KOPT-K1 (cell line): ENCODE measurements around the gene RASD1.

ENCODE experiments used
- H3K27ac ChIP-seq: fragments of 200-600 bp; sonication (generic); 2 replicates; pipeline ENCODE4 v1.5.1; 2016; ENCODE audit warnings: antibody characterized with exemption, mild to moderate bottlenecking, low read depth, low read length; ENCODE audit not compliant: poor library complexity, severe bottlenecking
- H3K36me3 ChIP-seq: fragments of 200-600 bp; sonication (generic); 2 replicates; pipeline ENCODE4 v1.5.1; 2017; ENCODE audit warnings: antibody characterized with exemption, mild to moderate bottlenecking, low read length, moderate library complexity; ENCODE audit not compliant: insufficient read depth
- H3K9me3 ChIP-seq: fragments of 200-600 bp; sonication (generic); 2 replicates; pipeline ENCODE4 v1.5.1; 2017; ENCODE audit warnings: antibody characterized with exemption, low read length, mild to moderate bottlenecking; ENCODE audit not compliant: insufficient read depth, poor library complexity, severe bottlenecking

The RASD1 gene

DNA sequence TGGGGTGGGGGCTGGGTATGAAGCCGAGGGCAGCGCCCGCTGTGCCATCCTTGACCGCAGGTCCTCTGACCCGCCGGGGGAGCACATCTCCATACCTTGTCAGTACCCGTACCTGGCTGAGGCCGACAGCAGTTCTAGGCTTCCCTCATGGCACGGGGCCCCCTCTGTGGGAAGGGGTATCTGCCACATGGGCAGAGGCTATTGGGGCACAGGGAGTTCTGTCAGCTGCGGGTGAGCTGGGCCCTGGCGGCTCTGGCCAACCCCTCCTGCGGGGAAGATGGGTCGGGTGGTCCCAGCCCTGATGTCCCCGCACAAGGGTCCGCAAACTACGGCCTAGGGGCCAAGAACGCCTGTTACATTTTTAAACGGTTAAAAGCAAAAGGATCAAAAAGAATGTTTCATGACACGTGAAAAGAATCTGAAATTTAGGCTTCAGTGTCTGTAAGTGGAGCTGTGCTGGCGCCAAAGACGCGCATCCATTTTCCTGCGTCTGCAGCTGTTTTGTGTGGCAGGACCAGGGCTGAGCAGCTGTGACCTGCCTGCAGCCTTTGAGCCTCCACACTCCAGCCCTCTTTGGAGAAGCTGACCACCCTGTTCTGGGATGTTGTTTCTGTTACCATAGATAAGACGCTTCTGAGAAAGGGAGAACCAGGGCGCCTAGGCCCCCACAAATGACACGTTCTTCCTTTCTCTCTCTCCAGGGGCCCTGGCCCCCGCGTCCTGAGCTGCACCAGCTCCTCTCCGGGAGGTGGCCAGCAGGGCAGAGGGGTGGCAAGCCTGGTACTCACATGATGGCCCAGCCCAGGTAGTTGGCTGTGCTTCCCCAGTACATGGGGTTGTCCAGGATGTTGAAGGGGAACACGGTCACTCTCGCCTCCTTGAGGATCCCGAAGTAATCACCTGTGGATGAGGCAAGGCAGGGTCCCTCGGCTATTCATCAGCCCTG is 12.7 kb upstream of the RASD1 start:
- H3K36me3 ChIP-seq = no peaks in the 10 kb centered on the region
- H3K9me3 ChIP-seq = no peaks in the 10 kb centered on the region
- H3K27ac ChIP-seq = no peak overlapping the region

DNA sequence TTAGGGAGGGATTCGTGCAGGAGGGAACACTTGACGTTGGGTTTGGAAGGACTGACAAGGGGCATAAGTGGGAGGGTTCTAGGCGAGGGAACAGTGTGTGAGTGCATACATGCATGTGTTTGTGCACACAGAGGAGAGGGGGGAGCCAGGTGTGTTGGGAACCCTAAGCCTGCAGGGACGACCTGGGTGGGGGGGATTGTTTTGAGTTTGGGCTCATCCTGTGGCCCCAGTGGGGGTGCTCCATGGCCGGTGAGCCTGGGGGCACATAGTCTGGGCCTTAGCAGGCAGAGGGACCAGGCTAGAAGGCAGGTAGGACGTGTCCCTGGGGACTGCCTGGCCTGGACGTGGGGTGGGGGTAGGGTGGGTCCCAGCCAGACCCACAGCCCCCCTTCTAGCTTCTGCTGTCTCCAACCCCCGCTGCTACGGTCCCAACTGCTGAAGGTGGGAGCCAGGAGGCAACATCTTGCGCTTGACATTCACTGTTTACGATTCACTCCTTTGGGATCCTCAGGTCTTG is 11.9 kb upstream of the RASD1 start:
- Histone ChIP-seq H3K27ac (no peak overlapping the region), H3K9me3 (no peaks in the 10 kb centered on the region)

DNA sequence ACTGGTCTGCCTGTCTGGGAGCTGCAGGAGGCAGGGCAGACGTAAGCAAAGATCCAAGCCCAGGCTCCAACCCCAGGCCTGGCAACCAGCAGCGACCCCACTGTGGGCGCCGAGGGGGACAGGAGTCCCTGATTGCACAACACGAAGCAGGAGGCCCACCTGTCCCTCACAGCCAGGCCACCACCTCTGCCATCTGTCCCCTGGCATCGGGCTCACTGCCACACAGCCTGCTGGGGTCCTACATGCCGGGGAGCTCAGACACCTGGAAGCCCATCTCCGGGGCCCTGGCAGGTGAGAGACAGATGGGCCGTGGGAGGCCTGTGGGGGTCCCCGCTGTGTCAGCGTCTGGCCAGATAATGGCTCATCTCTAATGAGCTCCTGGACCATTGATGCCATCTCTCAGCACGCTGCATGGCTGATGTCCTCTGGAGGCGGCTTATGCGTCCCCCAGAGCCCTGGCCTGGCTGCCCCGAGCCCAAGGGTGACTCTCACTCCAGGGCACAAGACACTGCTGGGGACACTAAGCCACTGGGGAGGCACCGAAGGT is 11.3 kb upstream of the RASD1 start:
- no peak overlapping the region for H3K27ac ChIP-seq
- H3K9me3 ChIP-seq = no peaks in the 10 kb centered on the region
- no peaks in the 10 kb centered on the region for H3K36me3 ChIP-seq

More for the DNA sequence above, 11.9 kb upstream of the RASD1 start:
- H3K36me3 ChIP-seq = no peaks in the 10 kb centered on the region

DNA sequence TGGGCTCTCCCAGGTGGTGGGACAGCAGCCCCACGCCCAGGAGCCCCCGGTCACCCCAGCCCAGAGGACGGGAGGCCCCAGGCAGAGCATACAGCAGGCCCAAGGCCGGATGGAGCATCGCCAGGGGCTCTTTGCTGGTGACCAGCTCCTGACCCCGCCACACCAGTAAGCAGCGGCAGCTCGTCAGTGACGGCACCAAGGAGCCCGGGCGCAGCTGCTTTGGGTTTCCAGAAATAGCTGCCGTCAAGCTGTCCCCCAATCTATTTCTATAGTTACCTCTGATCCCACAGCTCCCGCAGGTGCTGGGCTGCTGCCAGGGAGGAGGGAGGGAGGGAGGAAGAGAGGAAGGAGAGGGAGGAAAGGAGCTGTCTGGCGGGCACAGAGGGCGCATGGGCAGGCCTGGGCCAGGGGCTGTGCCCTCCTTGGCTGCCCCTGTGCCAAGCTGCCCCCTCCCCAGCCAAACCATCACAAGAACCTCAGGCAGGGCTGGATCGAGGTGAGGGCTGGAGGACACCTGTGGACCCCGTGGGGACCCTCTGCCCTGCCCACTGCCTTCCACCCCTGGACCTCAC is 10.8 kb upstream of the RASD1 start:
- Histone ChIP-seq H3K27ac (no peak overlapping the region), H3K9me3 (no peaks in the 10 kb centered on the region), H3K36me3 (no peaks in the 10 kb centered on the region)

DNA sequence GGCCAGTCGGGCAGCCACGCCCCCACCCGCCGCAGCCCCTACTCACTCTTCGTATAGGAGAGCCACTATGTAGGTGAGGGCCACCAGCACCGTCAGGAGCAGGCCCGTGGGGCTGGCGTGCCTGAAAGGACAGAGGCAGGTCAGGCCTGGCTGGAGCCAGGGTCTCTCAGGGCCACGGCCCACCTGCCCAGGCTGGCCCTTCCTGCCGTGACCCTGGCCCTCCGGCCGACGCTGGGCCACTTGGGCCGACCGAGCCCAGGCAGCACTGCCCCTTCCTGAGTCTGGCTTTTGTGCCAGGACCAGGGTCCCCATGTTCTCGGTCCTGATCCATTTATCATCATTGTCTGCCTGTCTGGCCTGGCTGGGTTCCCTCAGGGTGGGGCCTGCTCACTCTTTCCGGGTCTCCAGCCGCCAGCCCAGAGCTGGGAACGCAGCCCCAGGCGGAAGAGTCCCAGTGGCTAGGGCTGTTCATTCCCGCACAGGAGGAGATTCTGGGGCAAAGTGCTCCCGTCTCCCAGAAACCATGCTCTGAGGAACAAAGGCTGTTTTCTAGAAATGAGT is 10.1 kb upstream of the RASD1 start:
- Histone ChIP-seq H3K9me3 (no peaks in the 10 kb centered on the region), H3K27ac (no peak overlapping the region), H3K36me3 (no peaks in the 10 kb centered on the region)

DNA sequence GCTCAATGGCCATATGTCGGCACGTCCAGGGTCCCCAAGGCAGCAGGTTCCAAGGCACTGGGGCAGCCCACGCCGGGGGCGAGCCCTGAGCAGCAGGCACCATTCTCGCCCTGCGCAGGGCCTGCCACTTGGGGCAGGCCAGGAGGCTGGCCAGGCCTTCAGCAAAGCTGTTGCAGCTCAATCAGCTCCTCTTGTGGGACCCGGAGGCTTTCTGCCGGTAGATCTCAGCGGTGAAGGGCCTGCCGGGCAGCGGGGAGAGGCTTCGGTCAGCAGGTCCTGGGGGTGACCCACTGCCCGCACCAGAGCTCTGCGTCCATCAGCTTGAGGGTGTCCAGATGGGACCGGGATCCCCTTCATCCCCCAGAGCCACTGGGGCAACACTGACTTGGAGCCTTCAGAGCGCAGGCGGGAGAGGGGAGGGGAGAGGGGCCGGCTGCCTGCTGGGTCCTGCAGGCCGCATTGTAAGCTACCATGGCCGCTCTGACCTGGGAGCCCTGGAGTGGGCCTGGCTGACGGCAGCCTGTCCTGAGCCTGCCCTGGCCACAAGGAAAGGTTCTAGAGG is 9.5 kb upstream of the RASD1 start:
- Histone ChIP-seq H3K36me3 (no peaks in the 10 kb centered on the region), H3K9me3 (no peaks in the 10 kb centered on the region), H3K27ac (no peak overlapping the region)

DNA sequence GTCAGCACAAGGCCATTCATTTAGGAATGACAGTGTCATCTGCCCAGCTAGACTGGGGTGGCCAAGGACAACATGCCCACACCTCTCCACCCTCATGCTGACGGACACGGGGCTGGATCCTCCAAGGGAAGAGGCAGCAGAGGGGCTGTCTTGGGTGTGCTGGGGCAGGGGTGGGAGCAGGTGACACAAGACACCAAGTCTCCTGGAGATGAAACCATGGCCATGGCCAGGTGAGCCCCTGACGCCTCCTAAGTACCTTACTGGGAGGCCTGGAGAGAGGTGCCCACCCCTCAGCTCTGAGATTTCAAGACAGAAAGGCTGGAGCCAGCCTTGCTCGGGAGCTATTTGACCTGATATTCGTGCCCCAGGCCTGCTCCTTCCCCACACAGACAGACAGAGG is 9.0 kb upstream of the RASD1 start:
- Histone ChIP-seq H3K27ac (no peak overlapping the region), H3K36me3 (no peaks in the 10 kb centered on the region), H3K9me3 (no peaks in the 10 kb centered on the region)

DNA sequence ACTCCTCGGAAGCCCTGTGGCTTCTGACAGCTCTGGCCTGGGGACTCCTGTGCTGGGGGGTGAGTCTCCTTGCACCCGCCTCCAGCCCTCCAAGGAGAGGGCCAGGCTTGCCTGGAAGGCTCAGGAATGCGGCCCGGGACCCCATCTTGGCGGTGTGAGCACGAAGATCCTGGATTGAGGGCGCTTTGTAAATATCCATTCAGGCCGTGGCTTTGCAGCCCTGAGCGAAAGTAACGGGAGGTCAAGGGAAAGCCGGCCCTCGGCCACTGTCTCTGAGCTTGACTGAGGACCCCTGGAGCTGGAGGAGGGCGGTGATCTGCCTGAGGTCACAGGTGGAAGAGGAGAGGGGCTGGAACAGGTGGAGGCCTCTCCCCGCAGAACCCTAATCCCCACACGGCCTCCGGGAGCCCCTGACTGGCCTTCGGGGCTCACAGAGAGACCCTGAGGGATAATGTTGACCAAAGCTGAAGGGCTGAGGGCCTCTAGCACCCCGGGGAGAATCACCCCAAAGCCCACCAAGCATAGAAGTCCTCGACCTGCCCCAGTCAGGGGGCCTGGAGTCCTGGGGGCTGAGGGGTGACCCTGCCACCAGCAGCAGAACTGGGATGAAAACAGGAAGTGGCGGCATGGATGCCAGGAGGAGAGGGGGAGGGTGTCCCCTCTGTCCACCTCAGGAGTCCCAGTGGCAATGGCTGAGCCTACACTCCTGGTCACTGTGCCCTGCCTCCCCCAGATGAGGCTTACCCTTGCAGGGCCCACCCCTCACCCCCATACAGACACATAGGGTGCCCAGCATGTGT is 8.3 kb upstream of the RASD1 start:
- no peaks in the 10 kb centered on the region for H3K9me3 ChIP-seq
- no peaks in the 10 kb centered on the region for H3K36me3 ChIP-seq
- H3K27ac ChIP-seq = no peak overlapping the region

DNA sequence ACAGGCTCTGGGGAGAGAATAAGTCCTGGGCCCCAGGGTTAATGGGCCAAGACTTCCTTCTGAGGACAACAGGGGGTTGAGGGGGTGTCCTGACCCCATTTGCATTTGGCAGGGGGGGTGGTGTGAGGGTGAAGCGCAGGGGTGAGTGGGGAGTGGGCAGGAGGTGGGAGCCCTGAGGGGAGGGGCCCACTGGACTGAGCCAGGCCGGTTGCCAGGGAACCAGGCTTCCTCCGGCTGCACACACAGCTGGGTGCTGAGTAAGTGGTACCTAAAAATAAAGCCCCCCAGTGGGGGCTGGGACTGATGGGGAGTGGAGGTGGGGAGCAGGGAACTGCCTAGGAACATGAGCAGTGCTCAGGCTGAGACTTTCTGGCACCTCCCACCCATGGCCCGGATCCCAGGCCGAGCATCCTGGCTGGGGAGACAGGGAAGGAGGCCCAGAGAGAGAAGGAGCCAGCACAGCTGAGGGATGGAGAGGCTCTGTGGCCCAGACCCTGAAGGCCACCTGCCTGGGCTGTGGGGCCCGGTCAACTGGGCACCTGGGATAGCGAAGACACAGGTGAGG is 7.5 kb upstream of the RASD1 start:
- Histone ChIP-seq H3K9me3 (no peaks in the 10 kb centered on the region), H3K27ac (no peak overlapping the region), H3K36me3 (no peaks in the 10 kb centered on the region)

DNA sequence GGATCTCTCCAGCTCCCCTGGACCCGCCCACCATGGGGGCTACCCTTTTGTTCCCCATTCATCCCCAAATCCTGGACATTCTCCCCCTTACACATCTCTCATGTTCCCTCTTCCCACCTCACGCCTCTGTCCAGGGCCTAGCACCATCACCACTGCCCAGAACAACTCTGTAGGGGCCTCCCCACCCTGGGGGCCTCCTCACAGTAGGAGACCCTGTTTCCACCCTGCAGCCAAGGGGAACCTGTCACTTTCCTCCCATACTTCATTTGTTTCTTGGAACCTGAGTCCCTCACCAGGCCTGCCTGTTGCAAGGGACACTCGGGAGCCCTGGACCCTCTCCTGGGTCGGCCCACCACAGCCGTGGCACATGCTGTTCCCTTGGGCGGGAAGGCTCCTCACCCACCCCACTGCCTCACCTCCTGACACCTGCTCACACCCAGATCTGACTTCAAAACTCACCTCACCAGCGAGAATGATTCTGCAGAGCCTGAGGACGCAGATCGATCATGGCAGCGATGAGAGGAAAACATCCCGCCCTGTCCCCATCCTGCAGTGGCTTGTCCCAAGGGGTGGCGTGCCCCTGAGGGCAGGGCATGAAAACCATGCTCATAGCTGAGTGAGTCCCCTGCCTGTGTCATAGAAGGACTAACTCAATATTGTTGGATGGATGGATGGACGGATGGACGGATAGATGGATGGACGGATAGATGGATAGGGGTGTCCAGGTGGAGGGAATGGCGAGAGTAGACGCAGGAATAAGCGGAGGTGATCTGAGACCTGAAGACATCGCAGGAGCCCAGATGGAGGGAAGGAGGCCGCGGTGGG is 6.8 kb upstream of the RASD1 start:
- Histone ChIP-seq H3K9me3 (no peaks in the 10 kb centered on the region), H3K36me3 (no peaks in the 10 kb centered on the region), H3K27ac (no peak overlapping the region)

DNA sequence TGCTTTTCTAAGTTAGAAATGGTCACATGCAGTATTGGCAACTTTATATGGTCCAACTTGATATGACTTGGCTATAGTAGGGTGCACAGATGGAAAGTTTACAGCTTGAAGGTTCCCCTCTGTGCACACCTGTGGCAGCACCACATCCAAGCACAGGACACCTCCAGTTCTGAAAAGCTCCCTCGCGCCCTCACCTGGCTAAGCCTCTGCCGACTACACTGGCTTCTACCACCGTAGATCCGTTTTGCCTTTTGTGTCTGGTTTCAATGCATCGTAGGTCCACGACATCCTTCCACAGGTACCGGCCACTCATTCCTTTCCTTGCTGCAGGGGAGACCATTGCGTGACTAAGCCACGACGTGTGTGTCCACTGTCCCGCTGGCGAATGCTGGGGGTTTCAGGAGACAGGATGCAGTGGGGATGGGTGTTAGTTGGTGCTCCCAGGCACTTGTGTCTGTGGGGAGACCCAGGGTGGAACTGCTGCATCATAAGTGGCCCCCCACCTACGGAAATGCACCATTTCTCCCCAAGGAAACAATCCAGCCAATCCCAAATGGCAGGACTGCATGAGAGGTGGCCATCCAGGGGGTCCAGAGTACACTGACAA is 4.9 kb upstream of the RASD1 start:
- no peaks in the 10 kb centered on the region for H3K9me3 ChIP-seq
- H3K27ac ChIP-seq = no peak overlapping the region
- H3K36me3 ChIP-seq = no peaks in the 10 kb centered on the region

DNA sequence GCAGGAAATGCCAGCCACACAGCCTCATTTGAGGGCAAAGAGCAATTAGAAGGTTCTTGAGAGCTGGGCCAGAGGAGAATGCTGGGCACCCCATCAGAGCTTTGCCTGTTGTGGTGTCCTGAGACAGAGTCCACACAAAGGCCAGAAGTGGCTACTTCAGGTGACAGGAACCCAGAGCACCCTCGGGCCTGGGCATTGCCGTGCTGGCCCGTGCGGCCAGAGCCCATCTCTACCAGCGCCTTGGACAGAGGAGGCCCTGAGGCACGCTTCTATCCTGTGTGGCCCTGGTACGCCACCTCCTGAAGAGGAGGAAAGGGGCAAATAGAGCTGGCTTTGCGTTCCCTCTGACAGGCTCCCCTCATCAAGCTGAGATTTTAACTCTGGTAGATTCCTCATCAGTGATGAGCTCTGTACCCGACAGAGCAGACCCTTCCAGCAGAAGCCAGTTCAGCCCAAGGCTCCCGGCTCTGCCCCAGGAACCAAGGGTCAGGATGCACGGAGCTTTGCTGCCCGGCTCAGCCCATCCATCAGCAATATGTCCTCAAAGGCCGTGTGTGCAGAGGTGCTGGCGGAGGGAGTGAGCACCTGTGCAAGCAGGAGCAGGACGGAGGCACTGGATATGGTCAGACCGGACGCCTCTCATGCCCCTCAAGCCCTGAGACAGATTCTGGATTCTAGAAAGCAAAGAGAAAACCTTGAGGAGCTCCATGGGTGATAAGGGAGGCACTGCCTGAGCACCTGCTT is 3.4 kb upstream of the RASD1 start:
- Histone ChIP-seq H3K27ac (no peak overlapping the region), H3K9me3 (no peaks in the 10 kb centered on the region), H3K36me3 (no peaks in the 10 kb centered on the region)
